Measurements from ENCODE around the gene TVP23C. TPM values are rescaled to one million over a fixed set of nuclear protein-coding genes. Genes with fewer than 3 reads are reported as not detected.
A peak's percentile ranks its signal among the peaks of the same experiment; 100 is the strongest.
"Not testable (repeated sequence)": the region's sequence is repeated elsewhere in the genome, so short reads cannot be mapped to it uniquely, and the experiment has no call there.

TVP23C gene
- polyA plus RNA-seq, 1 donor from 2014 or later, result 2.9 TPM

DNA sequence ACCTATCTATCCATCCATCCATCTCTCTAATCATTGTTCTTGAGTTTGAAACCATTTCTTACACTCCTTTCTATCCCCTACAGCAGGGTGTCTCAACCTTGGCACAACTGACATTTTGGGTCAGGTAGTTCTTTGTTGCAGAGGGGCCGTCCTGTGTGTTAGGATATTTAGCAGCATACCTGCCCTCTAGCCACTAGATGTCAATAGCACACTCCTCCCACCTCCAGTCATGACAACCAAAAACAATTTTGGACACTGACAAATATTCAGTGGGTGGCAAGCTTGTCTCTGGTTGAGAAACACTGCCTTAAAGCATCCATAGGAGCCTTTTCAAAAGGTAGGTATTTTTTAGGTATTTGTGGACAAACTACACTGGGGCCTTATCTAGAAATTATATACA is 10.4 kb downstream of the TVP23C start:
- H3K36me3 Mint-ChIP-seq, H3K4me3 Mint-ChIP-seq, H3K27me3 Mint-ChIP-seq, H3K27ac Mint-ChIP-seq, H3K4me1 Mint-ChIP-seq, H3K9me3 Mint-ChIP-seq: not testable (repeated sequence)

DNA sequence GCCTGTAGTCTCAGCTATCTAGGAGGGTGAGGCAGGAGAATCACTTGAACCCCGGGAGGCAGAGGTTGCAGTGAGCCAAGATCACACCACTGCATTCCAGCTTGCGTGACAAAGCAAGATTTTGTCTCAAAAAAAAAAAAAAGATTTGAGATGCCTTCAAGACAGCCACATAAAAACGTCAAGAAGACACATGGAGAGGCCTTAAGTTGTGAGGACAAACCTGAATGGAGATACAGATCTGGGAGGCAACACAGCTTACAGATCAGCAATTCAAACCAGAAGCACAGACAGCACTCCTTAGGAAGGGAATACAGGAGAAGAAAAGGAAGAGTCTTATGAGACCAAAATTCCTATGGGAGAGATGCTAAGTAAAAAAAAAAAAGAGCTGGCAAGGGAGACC is 13.7 kb downstream of the TVP23C start:
- not testable (repeated sequence) for H3K4me3 Mint-ChIP-seq, H3K4me1 Mint-ChIP-seq, H3K9me3 Mint-ChIP-seq, H3K27ac Mint-ChIP-seq, H3K27me3 Mint-ChIP-seq, H3K36me3 Mint-ChIP-seq

DNA sequence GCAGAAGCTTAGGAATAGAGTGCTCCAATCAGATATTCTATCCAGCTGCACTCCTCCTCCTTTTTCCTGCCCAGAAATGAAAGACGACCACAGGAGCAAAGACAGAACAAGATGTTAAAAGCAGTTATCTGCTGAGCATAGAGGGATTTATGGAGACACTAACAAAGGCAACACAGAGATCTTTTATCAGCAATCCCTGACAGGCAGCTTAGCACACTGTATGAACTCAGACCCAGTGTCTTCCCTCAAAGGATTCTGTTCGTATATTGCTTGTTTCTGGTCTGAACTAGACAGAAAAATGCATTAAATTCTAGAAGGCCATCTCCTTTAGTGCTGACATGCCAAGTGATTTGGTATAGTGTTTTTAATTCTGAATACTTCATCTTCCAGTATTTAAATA is 16.7 kb downstream of the TVP23C start:
- H3K9me3 Mint-ChIP-seq, H3K27ac Mint-ChIP-seq, H3K4me3 Mint-ChIP-seq, H3K27me3 Mint-ChIP-seq, H3K36me3 Mint-ChIP-seq, H3K4me1 Mint-ChIP-seq: not testable (repeated sequence)

DNA sequence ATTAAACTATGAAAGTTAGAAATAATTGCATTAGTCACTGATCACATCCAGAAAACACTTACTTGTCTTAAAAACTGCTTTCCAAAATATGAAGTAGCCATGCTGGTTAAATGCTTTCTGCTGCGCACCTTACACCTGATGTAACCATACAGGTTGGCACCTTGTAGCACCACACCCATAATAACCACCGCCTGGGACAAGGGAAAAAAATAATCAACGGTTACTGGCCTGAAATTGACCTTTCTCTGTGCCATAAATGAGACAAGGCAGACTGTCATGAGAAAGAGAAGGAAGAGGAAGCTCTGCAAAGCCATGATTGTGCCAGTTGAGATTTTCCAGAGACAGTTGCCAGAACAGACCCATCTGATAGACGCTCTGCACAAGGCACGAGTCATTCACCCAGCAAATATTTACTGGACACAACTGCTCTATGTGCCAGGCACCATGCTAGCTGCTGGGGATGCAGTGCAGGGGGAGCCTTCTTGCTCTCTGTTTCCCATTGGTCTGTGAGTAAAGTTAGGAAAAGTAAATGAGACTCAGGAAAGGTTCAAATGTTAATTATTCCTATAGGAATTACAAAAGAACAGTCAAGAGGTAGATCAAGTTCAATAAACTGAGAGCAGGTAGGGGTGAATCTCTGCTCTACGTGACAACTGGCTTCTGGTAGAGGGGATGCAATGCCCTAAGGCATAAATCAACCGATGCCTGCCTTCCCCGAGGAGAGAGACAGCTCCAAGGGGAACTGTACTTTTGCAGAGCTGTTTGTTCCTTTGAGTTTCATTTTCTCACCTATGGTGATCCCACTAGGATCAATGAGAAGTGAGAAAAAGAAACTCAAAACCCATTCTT is 22.7 kb downstream of the TVP23C start:
- not testable (repeated sequence) for H3K27me3 Mint-ChIP-seq, H3K9me3 Mint-ChIP-seq, H3K4me1 Mint-ChIP-seq, H3K4me3 Mint-ChIP-seq, H3K27ac Mint-ChIP-seq
- H3K36me3 Mint-ChIP-seq, result peaks cover 11% of the 10 kb centered on the region

DNA sequence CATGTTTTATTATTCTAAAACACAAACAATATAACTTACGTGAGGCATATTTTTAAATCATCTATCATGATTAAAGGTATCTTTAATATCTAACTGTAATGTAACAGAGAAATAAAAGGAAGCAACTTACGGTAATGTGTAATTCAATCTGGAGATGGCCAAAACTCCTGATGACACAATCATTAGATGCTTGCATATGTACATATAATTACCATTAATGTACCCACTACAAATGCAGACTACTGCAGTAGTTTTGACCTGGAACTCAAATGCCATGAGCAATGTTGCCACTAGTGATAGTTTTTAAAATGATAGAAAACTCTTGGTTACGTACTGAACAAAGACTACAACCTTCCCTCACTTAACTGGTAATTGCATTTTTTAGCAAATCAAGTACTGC is 30.2 kb downstream of the TVP23C start:
- H3K9me3 Mint-ChIP-seq, result not testable (repeated sequence)

DNA sequence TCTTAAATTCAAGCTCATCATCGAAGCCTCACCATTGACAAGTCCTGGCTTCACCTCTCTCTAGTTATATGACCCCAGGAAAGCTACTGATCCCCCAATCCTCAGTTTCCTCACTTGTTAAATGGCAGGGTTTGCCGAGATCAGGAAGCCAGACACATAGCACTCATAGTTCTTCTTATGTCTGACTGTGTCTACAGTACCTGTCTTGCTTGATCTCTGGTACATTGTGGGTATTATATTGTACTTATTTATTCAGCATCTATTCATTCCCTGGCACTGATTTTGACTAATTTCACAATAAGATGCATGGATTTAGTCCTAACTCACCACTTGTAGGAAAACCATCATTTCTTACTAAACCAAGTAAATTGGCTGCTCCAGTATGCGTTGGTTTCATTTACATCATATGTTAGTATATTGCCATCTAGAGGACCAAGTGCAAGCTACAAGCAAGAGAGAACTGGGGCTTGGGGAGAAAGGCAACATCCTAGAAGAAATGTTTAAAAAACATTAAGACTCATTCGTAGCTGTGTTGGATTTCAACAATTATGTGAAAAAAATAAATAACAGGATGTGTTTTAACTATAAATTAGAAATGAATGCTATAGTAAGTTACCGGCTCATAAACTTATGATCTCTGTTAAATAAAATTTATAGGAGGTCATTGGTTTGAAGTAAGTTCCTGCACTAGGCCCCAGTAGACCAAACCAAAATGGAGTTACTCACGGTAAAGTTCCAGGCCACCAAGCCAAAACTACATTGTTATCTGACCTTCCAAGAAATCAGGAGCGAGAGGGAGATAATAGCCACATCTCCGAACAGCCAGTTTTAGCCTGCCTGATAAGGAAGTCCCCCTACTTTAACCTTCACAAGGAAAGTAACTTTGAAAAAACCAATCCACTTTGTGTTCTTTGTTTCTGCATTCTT is 36.7 kb downstream of the TVP23C start:
- not testable (repeated sequence) for H3K27me3 Mint-ChIP-seq, H3K27ac Mint-ChIP-seq, H3K9me3 Mint-ChIP-seq, H3K4me1 Mint-ChIP-seq, H3K4me3 Mint-ChIP-seq, H3K36me3 Mint-ChIP-seq

More for the DNA sequence above, 30.2 kb downstream of the TVP23C start:
- not testable (repeated sequence) for H3K27ac Mint-ChIP-seq, H3K4me3 Mint-ChIP-seq, H3K36me3 Mint-ChIP-seq, H3K27me3 Mint-ChIP-seq, H3K4me1 Mint-ChIP-seq

DNA sequence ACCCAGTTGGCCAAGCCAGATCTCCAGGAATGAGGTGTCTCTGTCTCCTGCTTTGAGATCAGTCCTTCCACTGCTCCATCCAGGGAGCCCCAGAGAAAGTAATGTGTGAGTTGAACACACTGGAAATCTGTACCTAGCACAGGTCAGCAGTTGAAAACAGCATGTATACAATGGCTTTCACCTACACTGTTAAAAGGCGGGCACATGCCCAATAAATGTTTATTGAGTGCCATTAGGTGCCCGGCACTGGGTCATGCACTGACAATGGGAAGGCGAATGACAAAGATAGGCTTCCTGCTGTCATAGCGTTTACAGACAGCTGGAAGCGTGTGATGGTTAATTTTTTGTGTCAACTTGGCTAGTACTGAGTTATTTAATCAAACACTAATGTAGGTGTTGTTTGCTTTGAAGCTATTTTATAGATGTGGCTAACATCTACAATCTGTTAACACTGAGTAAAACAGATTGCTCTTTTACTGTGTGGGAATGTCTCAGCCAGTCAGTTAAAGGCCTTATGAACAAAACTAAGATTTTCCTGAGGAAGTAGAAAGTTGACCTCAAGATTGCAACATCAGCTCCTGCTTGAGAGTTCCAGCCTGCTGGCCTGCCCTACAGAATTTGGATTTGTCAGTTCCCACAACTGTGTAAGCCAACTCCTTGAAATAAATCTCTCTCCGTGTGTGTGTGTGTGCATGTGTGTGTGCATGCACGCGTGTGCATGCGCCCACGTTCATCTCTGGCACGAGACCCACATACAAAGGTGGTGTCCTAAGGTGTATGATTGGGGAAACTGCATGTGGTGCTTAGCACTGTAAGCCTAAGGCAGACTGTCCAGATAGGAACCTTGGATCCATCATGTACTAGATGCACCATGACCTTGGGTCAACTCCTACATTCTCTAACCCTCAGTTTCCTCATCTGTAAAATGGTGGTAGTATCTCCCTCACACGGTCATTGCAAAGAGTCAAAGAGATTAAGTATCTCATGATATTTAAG is 38.0 kb downstream of the TVP23C start:
- H3K4me1 Mint-ChIP-seq, H3K27ac Mint-ChIP-seq, H3K27me3 Mint-ChIP-seq: not testable (repeated sequence)

DNA sequence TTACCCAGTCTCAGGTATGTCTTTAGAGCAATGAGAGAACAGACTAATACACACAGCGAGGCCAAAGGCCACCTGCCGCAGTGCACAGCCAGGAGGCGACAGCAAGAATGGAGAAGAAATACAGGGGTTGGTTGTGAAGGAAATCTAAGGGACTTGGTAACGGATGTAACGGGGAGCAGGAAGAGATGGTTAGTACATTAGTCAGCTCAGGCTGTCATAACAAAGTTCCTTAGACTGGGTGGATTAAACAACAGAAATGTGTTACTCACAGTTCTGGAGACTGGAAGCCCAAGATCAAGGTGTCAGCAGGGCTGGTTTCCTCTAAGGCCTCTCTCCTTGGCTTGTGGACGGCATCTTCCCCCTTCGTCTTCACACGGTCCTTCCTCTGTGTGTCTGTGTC is 47.1 kb downstream of the TVP23C start:
- Mint-ChIP-seq H3K27me3 (no peaks in the 10 kb centered on the region), H3K36me3 (peaks cover 17% of the 10 kb centered on the region), H3K4me3 (no peak overlapping the region), H3K4me1 (peaks cover 0 to 3% (median 0%) of the 10 kb centered on the region in 3 donors), H3K27ac (peak overlapping the region in 1 of 3 donors; percentile 75), H3K9me3 (no peaks in the 10 kb centered on the region)

More for the DNA sequence above, 38.0 kb downstream of the TVP23C start:
- H3K4me3 Mint-ChIP-seq, H3K36me3 Mint-ChIP-seq, H3K9me3 Mint-ChIP-seq: not testable (repeated sequence)

DNA sequence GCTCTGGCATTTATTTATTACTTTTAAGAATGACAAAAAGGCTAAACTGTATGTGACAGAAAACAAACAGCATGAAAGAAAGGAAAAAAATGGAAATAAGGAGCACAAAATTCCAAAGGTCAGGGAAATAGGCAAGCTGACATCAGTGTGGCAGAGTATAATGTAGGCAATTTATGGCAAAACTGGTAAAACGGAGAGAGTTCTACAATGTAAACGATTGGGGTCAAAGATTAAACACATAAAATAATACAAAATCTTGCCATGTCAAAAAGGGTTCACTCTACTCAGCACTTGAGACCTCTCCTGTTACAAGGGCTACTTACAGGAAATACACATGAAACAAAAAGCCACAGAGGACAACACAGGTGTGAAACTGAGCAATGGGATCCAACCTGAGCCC is 48.8 kb downstream of the TVP23C start:
- H3K27ac Mint-ChIP-seq, result no peak overlapping the region
- no peak overlapping the region for H3K4me3 Mint-ChIP-seq
- H3K4me1 Mint-ChIP-seq, result peaks cover 0 to 4% (median 3%) of the 10 kb centered on the region in 3 donors
- peaks cover 22% of the 10 kb centered on the region for H3K36me3 Mint-ChIP-seq
- H3K9me3 Mint-ChIP-seq, result no peaks in the 10 kb centered on the region
- H3K27me3 Mint-ChIP-seq, result no peaks in the 10 kb centered on the region

DNA sequence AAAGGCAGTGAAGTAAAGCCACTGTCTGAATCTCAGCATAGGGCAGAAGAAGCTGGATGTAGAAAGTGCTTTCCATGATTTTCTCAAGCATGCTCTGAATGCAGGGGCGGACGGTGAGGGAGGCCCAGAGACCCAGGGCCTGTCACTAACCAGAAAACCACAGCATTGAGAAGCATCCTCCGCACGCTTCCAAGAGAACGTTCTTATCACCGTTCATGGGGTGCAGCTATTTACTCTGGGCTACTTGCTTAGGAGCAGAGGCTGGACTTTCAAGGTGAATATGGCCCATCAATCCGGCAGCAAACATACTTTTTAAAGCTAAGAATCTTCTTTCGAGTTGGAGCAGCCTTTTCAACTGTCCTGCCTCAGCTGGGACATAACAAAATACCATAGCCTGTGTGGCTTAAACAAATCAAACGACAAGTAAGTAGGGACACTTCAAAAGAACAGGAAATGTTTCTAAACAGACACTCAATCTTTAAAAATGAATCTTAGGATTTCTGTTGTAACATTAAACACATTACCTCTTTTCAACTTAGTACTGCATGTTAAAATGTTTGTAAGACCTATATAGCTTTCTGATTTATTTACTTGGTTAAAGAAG is 49.3 kb downstream of the TVP23C start:
- no peak overlapping the region for H3K27ac Mint-ChIP-seq
- peaks cover 20% of the 10 kb centered on the region for H3K36me3 Mint-ChIP-seq
- no peaks in the 10 kb centered on the region for H3K9me3 Mint-ChIP-seq
- no peaks in the 10 kb centered on the region for H3K27me3 Mint-ChIP-seq
- no peak overlapping the region for H3K4me3 Mint-ChIP-seq
- peaks cover 0 to 4% (median 3%) of the 10 kb centered on the region in 3 donors for H3K4me1 Mint-ChIP-seq

DNA sequence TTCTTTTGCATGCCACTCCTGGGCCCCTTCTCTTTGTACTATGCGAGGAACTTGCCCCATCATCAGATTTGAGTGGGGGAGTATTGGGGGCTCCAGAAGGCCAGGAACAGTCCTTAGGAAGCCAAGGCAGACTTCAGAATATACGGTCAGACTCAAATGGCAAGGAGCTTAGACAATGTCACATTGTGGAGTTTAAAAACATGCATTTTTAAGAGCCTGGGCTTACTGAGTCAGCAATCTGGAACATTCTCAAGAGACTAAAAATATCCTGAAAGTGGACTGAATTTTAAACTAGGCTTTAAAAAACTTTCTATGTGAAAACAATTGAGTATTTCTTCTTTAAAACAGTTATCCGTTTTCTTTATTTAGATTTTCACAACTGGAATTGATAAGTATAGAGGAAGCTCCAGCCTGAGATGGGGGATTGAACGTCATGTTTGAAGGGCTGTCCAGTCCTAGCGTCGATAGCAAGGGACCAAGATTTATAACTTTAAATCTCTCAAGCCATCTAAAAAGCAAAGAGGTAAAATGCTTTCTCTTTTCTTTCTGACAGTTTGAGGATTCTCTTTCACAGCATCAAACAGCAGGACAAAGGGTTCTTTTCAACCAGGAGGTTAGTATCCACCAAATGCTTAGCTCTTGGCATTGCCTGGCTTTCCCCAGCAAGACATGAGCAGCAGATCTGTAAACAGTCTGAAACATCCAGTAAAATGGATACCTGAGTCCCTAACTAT is 50.1 kb downstream of the TVP23C start:
- Mint-ChIP-seq H3K27ac (no peak overlapping the region), H3K36me3 (peaks cover 16% of the 10 kb centered on the region), H3K4me1 (peaks cover 0 to 4% (median 3%) of the 10 kb centered on the region in 3 donors), H3K27me3 (no peaks in the 10 kb centered on the region), H3K9me3 (no peaks in the 10 kb centered on the region), H3K4me3 (no peak overlapping the region)

DNA sequence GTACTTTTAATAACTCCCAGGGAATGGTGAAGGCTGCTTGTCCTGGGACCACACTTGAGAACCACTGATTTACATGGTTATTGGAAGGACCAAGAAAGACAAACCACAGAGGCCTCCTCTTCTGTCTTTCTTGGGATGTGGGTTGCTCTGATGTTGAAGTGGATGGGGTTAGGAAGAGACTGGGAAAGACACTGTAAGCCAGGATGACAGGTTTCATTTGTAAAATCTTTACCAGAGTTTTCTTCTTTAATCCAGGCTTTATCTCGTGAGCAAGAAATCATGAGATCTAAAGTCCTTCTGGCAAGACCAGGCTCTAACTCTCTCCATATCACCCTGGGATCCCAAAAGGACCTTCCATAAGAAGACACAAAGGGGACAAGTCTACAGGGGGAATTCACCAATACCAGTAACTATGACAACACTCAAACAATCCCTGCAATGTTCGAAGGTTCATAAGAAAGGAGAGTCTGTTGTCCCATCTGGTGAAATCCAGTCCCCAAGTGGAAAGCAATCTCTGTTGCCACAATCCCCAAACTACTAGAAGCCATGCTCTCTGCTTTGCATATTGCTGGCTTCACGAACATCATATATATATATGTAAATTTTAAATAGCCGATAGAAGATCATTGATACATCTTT is 51.1 kb downstream of the TVP23C start:
- no peaks in the 10 kb centered on the region for H3K27me3 Mint-ChIP-seq
- peaks cover 13% of the 10 kb centered on the region for H3K36me3 Mint-ChIP-seq
- H3K4me1 Mint-ChIP-seq, result peaks cover 0 to 4% (median 3%) of the 10 kb centered on the region in 3 donors
- no peak overlapping the region for H3K27ac Mint-ChIP-seq
- H3K4me3 Mint-ChIP-seq, result no peak overlapping the region
- no peaks in the 10 kb centered on the region for H3K9me3 Mint-ChIP-seq

DNA sequence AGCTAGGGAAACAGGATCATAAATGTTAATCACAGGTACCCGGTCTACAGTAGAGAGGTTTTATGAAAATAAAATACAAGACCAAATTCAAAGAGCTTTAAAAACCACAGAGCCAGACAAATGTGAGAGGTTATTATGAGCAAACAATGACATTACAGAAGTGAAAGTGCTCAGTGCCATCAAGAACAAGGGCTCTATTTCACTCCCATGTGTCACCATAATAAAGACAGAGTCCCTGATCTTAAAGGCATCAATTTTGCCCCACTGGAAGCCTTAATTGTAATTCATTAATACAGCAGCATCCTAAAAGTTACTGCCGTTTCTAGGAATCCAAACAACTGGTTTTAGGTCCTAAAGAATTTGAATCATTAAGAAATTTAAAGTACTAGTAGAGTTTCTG is 52.1 kb downstream of the TVP23C start:
- Mint-ChIP-seq H3K9me3 (no peaks in the 10 kb centered on the region), H3K4me3 (no peak overlapping the region), H3K27ac (no peak overlapping the region), H3K4me1 (peaks cover 0 to 4% (median 3%) of the 10 kb centered on the region in 3 donors), H3K27me3 (no peaks in the 10 kb centered on the region), H3K36me3 (peaks cover 12% of the 10 kb centered on the region)

Measured in IgD-negative memory B cell (primary cell).